H1 (cell line): ENCODE measurements around the gene UBN2. TPM values are rescaled to one million over a fixed set of nuclear protein-coding genes. Genes with fewer than 3 reads are reported as not detected.

ENCODE experiments used
- GTF2F1 ChIP-seq: IDR thresholded peaks from 2 replicates; pipeline ENCODE4 v1.6.1; 2012; ENCODE audit warnings: low read depth, low read length, improper control_type of control experiment, borderline replicate concordance
- HDAC6 ChIP-seq: IDR thresholded peaks from one replicate; pipeline ENCODE4 v1.7.1; 2012; ENCODE audit warnings: low read depth, mild to moderate bottlenecking, inconsistent platforms, low read length, moderate library complexity
- MAFK ChIP-seq: IDR thresholded peaks from 2 replicates; pipeline ENCODE4 v1.6.1; 2012; ENCODE audit warnings: low read depth, mild to moderate bottlenecking, improper control_type of control experiment, low read length
- SRF ChIP-seq: IDR thresholded peaks from 2 replicates; pipeline ENCODE4 v1.6.1; 2011; ENCODE audit warnings: mild to moderate bottlenecking, low read depth, low read length, moderate library complexity
- polyA plus RNA-seq, 7 experiments: library from polyadenylated mRNA; depleted of rRNA in 3 of 7; stranded (reverse) in 5 of 7; unstranded in 2 of 7; fragments of >200 nt in 5 of 7; fragments of 200-250 nt in 2 of 7; gene quantifications; 1 replicate in 5 of 7; 2 replicates in 1 of 7; 4 replicates in 1 of 7; pipeline versions ENCODE4 v1.2.1 to v1.2.3, GENCODE V29; 2011 to 2013; ENCODE audit warnings: missing spikeins in 2 of 7, mixed read lengths in 2 of 7
- total RNA-seq: library from RNA; stranded (reverse); fragmentation: NEBNext Ultra II Directional; extraction: Animal tissue kit (Norgen Biotek cat#: 25700); gene quantifications from 2 replicates; pipeline ENCODE4 v1.2.1, GENCODE V29; 2021
- TF ChIP-seq, protein P1 (sequence below), 3 experiments: IDR thresholded peaks; 1 replicate in 2 of 3; 2 replicates in 1 of 3; pipeline versions ENCODE4 v1.5.1 to v1.6.1; 2011; ENCODE audit warnings: low read length in 3 of 3, mild to moderate bottlenecking in 3 of 3, inconsistent platforms in 2 of 3, low read depth in 1 of 3, moderate library complexity in 1 of 3; ENCODE audit not compliant: insufficient read depth in 1 of 3; ENCODE audit errors: control extremely low read depth in 1 of 3

The UBN2 gene
- total and polyA plus RNA-seq, 2 of the 8 experiments (the other 6 are each of a cell fraction or from before 2014, with no cell fraction given) = 4.1 to 39.6 TPM

DNA sequence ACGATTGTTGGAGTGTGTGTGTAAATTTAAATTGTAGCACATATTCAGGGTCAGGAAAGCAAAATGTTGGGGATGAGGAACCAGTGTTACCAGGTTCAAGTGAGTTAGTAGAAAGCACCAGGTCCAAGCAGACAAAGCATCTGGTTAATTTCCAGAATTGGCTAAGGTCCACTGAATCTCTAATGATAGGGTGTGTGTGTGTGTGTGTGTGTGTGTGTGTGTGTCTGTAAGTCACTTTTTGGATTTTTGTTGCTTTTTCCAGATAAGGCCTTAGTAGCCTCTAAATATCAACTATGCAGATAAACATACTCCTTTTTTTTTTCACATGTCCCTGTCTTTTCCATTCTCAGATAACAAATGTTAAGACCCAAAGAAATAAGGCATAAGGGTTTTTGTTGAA is 73.5 kb downstream of the UBN2 start (continued):
- no peak for TF ChIP-seq MAFK
- TF ChIP-seq, protein P1, sequence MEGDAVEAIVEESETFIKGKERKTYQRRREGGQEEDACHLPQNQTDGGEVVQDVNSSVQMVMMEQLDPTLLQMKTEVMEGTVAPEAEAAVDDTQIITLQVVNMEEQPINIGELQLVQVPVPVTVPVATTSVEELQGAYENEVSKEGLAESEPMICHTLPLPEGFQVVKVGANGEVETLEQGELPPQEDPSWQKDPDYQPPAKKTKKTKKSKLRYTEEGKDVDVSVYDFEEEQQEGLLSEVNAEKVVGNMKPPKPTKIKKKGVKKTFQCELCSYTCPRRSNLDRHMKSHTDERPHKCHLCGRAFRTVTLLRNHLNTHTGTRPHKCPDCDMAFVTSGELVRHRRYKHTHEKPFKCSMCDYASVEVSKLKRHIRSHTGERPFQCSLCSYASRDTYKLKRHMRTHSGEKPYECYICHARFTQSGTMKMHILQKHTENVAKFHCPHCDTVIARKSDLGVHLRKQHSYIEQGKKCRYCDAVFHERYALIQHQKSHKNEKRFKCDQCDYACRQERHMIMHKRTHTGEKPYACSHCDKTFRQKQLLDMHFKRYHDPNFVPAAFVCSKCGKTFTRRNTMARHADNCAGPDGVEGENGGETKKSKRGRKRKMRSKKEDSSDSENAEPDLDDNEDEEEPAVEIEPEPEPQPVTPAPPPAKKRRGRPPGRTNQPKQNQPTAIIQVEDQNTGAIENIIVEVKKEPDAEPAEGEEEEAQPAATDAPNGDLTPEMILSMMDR (IDR thresholded peaks at IDR 0.05; ENCODE audit: control extremely low read depth in 1 of 3, insufficient read depth in 1 of 3, low read depth in 1 of 3, low read length in 3 of 3) = no peak
- TF ChIP-seq GTF2F1 = no peak
- no peak for TF ChIP-seq HDAC6
- no peak for TF ChIP-seq SRF
